GM12891 (cell line): ENCODE measurements around the gene ZNF550.

Experiments
- DNase-seq: peaks from one replicate; pipeline ENCODE4 v3.0.0; 2011; ENCODE audit warnings: low spot score; ENCODE audit not compliant: insufficient read length
- FAIRE-seq: peaks from 2 replicates; lab custom pipeline; 2011; peaks lifted over from hg19 to GRCh38; lab: Jason Lieb, UNC
- POLR2A ChIP-seq: IDR thresholded peaks from 2 replicates; pipeline ENCODE4 v1.6.1; 2011; ENCODE audit warnings: low read depth, low read length, control low read depth
- POLR2AphosphoS5 ChIP-seq: IDR thresholded peaks from 2 replicates; pipeline ENCODE4 v1.6.1; 2011; ENCODE audit warnings: low read depth, low read length, control low read depth
- POU2F2 ChIP-seq: IDR thresholded peaks from 2 replicates; pipeline ENCODE4 v1.6.1; 2011; ENCODE audit warnings: low read depth, mild to moderate bottlenecking, control low read depth, low read length, moderate library complexity

The ZNF550 gene

DNA sequence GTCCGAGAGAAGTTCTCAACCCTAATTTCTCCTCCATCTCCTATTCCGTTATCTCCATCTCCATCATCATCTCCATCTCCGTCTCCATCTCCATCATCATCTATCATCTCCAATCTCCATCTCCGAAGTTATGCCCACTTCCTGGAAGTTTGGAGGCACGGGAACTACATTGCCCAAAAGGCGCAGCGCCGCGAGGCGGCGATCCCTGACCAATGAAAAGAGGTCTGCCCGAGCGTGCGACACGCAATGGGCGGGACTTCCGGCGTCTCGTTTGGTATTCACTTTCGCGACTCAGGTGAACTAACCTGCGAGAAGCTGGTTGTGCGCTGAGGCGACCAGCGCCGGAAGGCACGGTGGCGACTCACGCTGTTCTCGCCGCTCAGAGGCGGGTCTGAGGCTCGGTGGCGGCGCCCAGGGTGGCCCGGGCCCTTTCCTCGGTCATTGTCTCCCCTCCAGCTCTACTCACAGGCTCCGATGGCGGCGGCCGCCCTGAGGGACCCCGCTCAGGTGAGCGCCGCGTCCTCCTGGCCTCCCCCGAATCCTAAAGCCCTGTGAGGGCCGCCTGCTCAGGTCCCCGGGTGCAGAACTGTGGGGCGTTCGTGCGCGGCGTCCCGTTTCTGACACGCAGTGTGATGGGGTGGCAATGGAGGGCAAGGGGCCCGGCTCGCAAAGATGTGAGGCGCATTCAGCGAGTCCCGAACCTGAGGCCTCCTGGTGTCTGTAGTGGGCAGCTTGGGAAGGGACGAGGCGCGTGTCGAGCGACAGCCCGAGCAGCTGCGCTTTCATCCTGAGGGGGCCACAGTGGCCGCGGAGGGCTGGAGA is 72.0 kb downstream of the ZNF550 start, which contains the start of gene ZNF419:
TSS of gene ZNF419 (plus strand) at position 274 of the 822 bp plus-strand sequence. CDS start at position 475, 201 bp downstream.
- DNase-seq (peak; percentile 78), FAIRE-seq (peak; percentile 99)
- TF ChIP-seq POLR2AphosphoS5 (peak; percentile 56; the same call in 1 of the 2 replicates), POU2F2 (peak; percentile 16; the same call in 1 of the 2 replicates), POLR2A (peak; percentile 60; the same call in 1 of the 2 replicates)
